ENCODE data around the gene SPAG4.

SPAG4 gene

DNA sequence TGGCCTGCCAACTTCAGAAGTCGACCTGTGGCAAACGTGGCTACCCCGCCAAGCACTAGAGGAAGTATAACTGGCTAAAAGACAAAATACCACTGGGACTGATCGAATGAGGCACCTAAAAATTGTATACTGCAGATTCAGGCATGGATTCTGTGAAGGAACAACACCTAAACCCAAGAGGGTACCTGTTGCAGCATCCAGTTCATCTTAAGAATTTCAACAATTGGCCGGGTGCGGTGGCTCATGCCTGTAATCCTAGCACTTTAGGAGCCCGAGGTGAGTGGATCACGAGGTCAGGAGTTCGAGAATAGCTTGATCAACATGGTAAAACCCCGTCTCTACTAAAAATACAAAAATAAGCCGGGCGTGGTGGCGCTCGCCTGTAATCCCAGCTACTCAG is 27.2 kb upstream of the SPAG4 start:
- Mint-ChIP-seq H3K4me3 (no peak overlapping the region), H3K9me3 (no peaks in the 10 kb centered on the region), H3K27ac (no peak overlapping the region), H3K27me3 (no peaks in the 10 kb centered on the region), H3K36me3 (ENCODE audit: low read depth) (no peaks in the 10 kb centered on the region), H3K4me1 (no peaks in the 10 kb centered on the region)
- DNase-seq (no peak), ATAC-seq (no peak)

DNA sequence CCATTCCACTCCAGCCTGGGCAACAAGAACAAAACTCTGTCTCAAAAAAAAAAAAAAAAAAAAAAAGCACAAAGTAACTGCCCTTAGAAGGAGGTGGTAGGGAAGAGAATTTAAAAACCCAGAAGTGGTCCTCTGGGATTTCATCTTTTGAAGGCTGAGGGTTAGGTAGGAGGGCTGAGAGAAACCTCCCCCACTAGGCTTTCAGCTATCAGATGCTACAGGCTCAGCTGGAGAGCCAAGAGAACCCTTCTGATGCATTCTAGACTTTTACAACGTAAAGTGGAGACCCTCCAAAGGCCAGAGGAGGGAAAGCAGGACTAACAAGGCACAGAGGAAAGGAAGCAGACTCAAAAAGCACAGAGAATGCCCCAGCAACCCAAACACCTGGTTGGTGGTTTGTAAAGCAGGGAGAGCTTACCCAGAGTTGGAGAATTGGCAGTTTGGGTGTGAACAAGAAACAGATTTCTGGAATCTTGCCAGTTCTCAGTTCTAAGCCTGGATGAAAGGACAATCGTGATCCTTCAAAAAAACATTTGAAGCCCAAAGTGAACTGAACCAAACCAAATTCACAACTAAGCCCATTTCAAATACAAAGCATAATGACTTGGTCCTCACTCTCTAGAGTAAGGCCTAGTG is 23.2 kb upstream of the SPAG4 start:
- no peak overlapping the region for H3K4me3 Mint-ChIP-seq
- H3K27me3 Mint-ChIP-seq = no peaks in the 10 kb centered on the region
- ATAC-seq (no peak), DNase-seq (no peak)
- no peaks in the 10 kb centered on the region for H3K36me3 Mint-ChIP-seq (ENCODE audit: low read depth)
- no peaks in the 10 kb centered on the region for H3K4me1 Mint-ChIP-seq
- H3K9me3 Mint-ChIP-seq = no peaks in the 10 kb centered on the region
- no peak overlapping the region for H3K27ac Mint-ChIP-seq

DNA sequence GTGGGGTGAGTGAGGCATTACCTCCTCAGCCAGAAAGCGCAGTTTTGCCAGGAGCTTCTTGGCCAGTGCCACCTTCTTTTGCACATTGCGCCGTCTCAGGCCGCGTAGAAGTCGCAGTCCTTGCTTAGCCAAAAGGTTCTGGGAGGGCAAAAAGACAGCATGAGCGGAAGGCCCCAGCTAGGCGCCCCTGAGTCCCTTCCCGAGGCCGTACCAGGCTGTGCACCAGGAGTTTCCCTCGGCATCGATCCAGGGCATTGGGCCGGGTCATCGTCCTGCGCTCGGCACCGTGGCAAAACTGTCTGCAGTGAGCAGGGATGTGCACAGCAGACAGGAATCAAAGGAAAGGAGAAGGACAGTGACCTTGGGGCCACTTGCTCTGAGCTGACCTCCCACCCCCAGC is 20.2 kb upstream of the SPAG4 start:
- Mint-ChIP-seq H3K36me3 (ENCODE audit: low read depth) (no peaks in the 10 kb centered on the region), H3K9me3 (no peaks in the 10 kb centered on the region), H3K27ac (no peak overlapping the region), H3K4me3 (no peak overlapping the region), H3K27me3 (peaks cover 9% of the 10 kb centered on the region), H3K4me1 (no peaks in the 10 kb centered on the region)
- no peak for DNase-seq
- no peak for ATAC-seq

DNA sequence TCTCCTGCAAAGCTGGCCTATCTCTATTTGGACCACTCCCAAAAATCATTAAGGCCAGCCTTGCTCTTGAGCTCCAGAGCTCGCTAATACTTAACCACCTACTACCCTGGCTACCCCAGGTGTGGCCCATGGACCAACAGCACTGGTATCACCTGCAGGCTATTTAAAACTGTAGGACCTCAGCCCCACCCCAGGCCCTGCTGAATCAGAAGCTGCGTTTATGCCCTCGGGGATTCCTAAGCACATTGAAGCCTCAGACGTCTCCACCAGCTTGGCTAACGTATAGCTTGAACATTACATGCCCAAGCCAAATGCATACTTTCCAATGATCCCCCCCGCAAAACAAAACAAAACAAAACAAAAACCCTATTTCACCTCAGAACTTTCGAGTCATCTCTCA is 19.7 kb upstream of the SPAG4 start:
- ATAC-seq (no peak), DNase-seq (no peak)
- Mint-ChIP-seq H3K4me3 (no peak overlapping the region), H3K27ac (no peak overlapping the region), H3K9me3 (no peaks in the 10 kb centered on the region), H3K27me3 (peaks cover 14% of the 10 kb centered on the region), H3K4me1 (peaks cover 4% of the 10 kb centered on the region), H3K36me3 (ENCODE audit: low read depth) (no peaks in the 10 kb centered on the region)

DNA sequence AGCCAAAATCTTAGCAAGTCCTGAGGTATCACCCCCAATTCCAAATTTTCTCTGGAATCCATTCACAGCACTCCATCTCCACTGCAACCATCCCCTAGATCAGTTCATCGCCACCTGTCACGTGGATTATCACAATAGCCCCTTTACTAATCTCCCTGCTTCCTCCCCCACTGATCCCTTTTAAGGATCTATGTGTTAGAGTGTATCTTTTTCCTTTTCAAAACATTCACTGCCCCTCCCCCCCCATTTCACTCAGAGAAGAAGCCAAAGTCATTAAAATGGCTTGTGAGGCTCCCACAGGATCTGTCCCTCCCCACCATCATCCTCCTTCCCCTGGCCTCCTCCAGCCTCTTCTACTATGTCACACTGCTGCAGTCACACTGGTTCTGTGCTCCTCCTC is 18.4 kb upstream of the SPAG4 start:
- peaks cover 9% of the 10 kb centered on the region for H3K4me1 Mint-ChIP-seq
- H3K27ac Mint-ChIP-seq = no peak overlapping the region
- H3K4me3 Mint-ChIP-seq = no peak overlapping the region
- DNase-seq (no peak), ATAC-seq (no peak)
- no peaks in the 10 kb centered on the region for H3K9me3 Mint-ChIP-seq
- no peaks in the 10 kb centered on the region for H3K36me3 Mint-ChIP-seq (ENCODE audit: low read depth)
- peaks cover 23% of the 10 kb centered on the region for H3K27me3 Mint-ChIP-seq

DNA sequence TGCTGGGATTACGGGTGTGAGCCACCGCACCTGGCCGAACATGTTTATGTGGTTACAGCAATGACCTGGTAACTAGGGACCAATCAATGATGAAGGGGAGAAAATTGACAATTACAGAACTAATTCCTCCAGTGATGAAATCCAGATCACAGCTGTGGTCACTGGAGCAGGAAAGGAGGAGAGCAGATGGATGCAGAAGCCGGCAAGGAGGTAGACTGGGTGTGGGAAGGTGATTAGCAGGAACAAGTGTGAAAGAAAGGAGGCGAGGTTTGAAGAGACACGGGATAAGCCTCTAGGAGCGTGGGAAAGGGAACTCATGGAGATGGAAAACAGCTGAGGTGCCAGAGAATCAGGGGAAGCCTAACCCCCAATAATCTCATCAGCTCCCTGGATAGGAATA is 17.2 kb upstream of the SPAG4 start:
- peaks cover 32% of the 10 kb centered on the region for H3K27me3 Mint-ChIP-seq
- no peaks in the 10 kb centered on the region for H3K36me3 Mint-ChIP-seq (ENCODE audit: low read depth)
- ATAC-seq (no peak), DNase-seq (no peak)
- no peak overlapping the region for H3K27ac Mint-ChIP-seq
- no peaks in the 10 kb centered on the region for H3K9me3 Mint-ChIP-seq
- peaks cover 9% of the 10 kb centered on the region for H3K4me1 Mint-ChIP-seq
- H3K4me3 Mint-ChIP-seq = no peak overlapping the region

- no peaks in the 10 kb centered on the region for H3K9me3 Mint-ChIP-seq
- no peak overlapping the region for H3K27ac Mint-ChIP-seq
- peaks cover 9% of the 10 kb centered on the region for H3K4me1 Mint-ChIP-seq
- no peak overlapping the region for H3K4me3 Mint-ChIP-seq
- no peaks in the 10 kb centered on the region for H3K36me3 Mint-ChIP-seq (ENCODE audit: low read depth)
- DNase-seq (no peak), ATAC-seq (no peak)
- peaks cover 33% of the 10 kb centered on the region for H3K27me3 Mint-ChIP-seq
Observed at GRCh38 chr20:35598899-35599775, 16.5 kb upstream of the SPAG4 start.

- Mint-ChIP-seq H3K4me1 (peaks cover 9% of the 10 kb centered on the region), H3K4me3 (no peak overlapping the region), H3K27ac (no peak overlapping the region), H3K9me3 (no peaks in the 10 kb centered on the region), H3K27me3 (peaks cover 33% of the 10 kb centered on the region), H3K36me3 (ENCODE audit: low read depth) (no peaks in the 10 kb centered on the region)
- ATAC-seq (no peak), DNase-seq (no peak)
Observed at GRCh38 chr20:35599776-35600120, 15.9 kb upstream of the SPAG4 start.

GRCh38 chr20:35600176-35600992 is 15.2 kb upstream of the SPAG4 start:
- peak overlapping the region; percentile 71 for H3K4me3 Mint-ChIP-seq
- H3K27me3 Mint-ChIP-seq = peaks cover 33% of the 10 kb centered on the region
- no peak for ATAC-seq

DNA sequence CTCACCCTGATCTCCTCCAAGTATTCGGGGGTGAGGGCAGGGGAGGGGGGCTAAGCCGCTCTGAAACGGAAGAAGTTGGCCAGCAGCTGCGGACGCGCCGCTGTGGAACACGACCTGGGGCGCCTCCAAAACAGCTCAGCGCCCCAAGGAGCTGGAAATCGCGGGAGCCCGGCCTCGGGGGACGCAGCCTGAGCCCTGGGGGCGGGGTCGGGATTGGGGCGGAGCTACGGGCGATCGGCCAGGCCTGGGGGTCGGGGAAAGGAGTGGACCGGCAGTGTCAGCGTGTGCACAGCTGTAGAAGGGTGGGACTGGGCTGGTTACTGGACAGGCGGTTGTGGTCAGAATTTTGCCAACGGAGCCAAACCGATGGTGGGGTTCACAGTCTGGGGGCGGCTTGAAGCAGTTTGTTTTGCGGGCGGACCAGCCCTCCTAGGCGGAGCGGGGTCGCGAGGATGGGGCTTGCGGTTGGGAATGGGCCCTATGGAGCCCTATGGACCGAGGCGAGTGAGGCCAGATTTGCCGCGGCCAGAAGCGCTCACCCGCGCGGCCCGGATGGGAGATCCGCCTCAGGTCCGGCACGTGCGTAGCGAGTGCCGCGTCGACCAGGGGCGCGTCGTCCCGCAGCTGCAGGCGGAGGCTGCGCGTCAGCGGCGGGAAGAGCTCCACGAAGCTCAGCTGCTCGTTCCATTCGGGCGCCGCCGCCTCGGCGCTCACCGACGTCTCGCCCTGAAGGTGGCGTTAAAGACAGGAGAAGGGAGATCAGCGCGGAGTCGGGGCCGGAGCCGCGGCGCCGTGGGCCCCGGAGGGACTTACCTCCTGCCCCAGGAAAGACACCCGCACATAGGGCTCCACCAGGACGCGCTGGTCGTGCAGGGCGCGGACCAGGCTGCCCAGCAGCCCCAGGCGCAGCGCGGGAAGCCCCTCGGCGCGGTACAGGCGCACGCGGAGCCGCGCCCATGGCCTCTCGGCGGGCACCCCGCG is 14.3 kb upstream of the SPAG4 start:
- Mint-ChIP-seq H3K27me3 (peaks cover 33% of the 10 kb centered on the region), H3K9me3 (no peaks in the 10 kb centered on the region), H3K36me3 (ENCODE audit: low read depth) (no peaks in the 10 kb centered on the region), H3K4me1 (peaks cover 9% of the 10 kb centered on the region), H3K27ac (peak overlapping the region; percentile 12), H3K4me3 (peak overlapping the region; percentile 71)
- DNase-seq (peak; percentile 76), ATAC-seq (peak; percentile 75)

More at GRCh38 chr20:35600176-35600992, 15.2 kb upstream of the SPAG4 start:
- H3K36me3 Mint-ChIP-seq (ENCODE audit: low read depth) = no peaks in the 10 kb centered on the region
- H3K27ac Mint-ChIP-seq = no peak overlapping the region
- peaks cover 9% of the 10 kb centered on the region for H3K4me1 Mint-ChIP-seq
- no peak for DNase-seq
- H3K9me3 Mint-ChIP-seq = no peaks in the 10 kb centered on the region

DNA sequence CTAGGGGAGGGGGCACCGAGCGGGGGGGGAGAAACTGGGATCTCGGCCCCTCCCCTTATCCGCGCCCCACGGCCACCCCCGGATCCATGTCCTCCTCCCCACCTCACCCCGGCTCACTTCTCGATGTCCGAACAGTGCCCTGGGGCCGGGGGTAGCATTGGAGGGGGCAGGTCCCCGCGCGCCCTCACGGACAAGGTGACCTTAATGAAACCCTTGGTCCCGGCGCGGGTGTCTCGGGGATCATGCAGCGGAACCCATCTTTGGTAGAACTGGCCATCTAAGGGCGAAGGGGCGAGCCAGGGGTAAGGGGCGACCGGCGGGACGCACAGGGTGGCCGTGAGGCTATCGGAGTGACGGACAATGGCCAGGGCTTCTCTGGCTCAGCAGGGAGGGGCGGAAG is 13.6 kb upstream of the SPAG4 start:
- DNase-seq (no peak), ATAC-seq (no peak)
- H3K27ac Mint-ChIP-seq = no peak overlapping the region
- H3K4me3 Mint-ChIP-seq = no peak overlapping the region
- no peaks in the 10 kb centered on the region for H3K9me3 Mint-ChIP-seq
- H3K36me3 Mint-ChIP-seq (ENCODE audit: low read depth) = no peaks in the 10 kb centered on the region
- H3K4me1 Mint-ChIP-seq = peaks cover 11% of the 10 kb centered on the region
- peaks cover 33% of the 10 kb centered on the region for H3K27me3 Mint-ChIP-seq

DNA sequence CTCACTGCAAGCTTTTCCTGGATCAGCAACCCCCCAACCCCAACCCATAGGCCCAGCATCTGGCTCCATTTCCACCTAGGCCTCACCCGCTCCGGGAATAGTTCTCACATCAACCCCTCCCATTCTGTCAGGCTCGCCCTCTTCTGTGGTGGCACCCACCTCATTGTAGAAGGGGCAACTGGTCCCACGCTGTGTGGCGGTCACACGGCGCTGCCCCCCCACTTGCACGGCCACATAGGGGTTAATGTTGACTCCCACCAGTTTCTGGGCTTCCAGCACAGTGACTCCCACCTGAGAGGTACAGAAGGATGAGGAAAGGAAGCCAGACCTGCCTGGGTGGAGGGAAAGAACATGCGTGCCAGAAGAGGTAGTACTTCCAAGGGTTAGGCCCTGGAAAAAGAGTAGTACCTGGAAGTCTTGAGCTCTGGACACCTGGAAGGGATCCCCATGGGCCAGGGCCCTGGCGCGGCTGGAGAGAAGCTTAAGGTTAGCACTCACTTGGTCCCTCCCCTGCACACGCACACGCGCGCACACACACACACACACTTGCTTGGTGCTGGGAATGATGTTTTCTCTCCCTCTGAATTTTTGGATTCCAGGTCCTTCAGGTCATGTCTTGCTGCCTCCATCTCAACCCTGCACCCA is 12.7 kb upstream of the SPAG4 start:
- no peak for ATAC-seq
- Mint-ChIP-seq H3K4me3 (no peak overlapping the region), H3K36me3 (ENCODE audit: low read depth) (no peaks in the 10 kb centered on the region), H3K27me3 (peaks cover 33% of the 10 kb centered on the region), H3K27ac (no peak overlapping the region), H3K9me3 (no peaks in the 10 kb centered on the region), H3K4me1 (peaks cover 12% of the 10 kb centered on the region)
- no peak for DNase-seq

DNA sequence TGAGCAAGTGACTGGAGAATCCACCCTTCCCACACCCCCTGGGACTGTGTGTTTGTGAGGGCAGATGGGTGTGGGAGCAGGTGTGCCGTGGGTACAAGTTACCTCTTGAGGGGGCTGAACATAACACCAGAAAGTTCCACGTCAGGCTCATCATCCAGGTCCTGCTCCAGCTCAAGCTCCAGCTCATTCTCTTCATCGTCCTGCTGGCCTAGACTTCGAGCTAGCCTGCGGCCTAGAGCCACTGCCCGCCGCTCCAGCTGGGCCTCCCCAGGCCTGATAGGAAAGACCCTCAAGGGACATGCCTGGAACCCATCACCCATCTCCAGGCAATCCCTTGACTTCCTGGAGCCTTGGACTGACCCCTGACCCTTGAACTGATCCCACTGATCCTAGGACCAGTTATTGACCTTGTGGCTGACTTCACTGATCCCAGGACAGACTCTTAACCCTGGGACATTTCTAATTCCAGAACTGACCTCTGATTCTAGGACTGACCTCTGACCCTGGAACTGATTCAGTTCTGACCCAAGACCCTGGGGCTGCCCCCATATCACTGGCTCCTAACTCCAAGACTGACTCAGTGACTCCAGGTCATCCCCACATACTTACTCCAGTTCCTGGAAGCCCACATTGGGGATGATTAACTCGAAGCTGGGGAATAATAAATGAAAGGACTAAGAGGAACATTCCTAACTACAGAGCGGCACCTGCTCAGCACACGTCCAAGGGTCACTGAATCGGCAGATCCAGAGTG is 11.8 kb upstream of the SPAG4 start:
- Mint-ChIP-seq H3K4me3 (no peak overlapping the region), H3K36me3 (ENCODE audit: low read depth) (no peaks in the 10 kb centered on the region), H3K27me3 (peaks cover 30% of the 10 kb centered on the region), H3K27ac (no peak overlapping the region), H3K9me3 (no peaks in the 10 kb centered on the region), H3K4me1 (peaks cover 12% of the 10 kb centered on the region)
- no peak for ATAC-seq
- DNase-seq = no peak

Measured in activated naive CD8-positive, alpha-beta T cell treated with anti-CD3 and anti-CD28 coated beads, Interleukin-2, amount 50 U/mL, for 24 hours (primary cell).